K562 (cell line): Measurements from ENCODE around the gene KMT2C.

Experiments used
- ATF1 ChIP-seq, 2 experiments: fragments of 450-650 bp in 1 of 2; IDR thresholded peaks; 2 replicates each; pipeline ENCODE4 v1.6.1; 2016; ENCODE audit warnings: missing compliant biosample characterization in 1 of 2, missing genetic modification characterization in 1 of 2
- BHLHE40 ChIP-seq: IDR thresholded peaks from 2 replicates; pipeline ENCODE4 v1.6.1; 2011; ENCODE audit warnings: low read length, improper control_type of control experiment
- CCNT2 ChIP-seq: IDR thresholded peaks from 2 replicates; pipeline ENCODE4 v1.6.1; 2011; ENCODE audit warnings: borderline replicate concordance, low read depth, mild to moderate bottlenecking, moderate library complexity, mixed read lengths, low read length; ENCODE audit not compliant: insufficient read length; ENCODE audit errors: extremely low read depth
- CTCF ChIP-seq, 3 experiments: IDR thresholded peaks in 2 of 3; conservative IDR thresholded peaks in 1 of 3; 2 replicates each; pipeline ENCODE4 v1.5.1; 2011 to 2012; ENCODE audit warnings: low read length in 3 of 3, mild to moderate bottlenecking in 3 of 3, control low read depth in 2 of 3, improper control_type of control experiment in 1 of 3, inconsistent platforms in 1 of 3, low read depth in 1 of 3, mixed read lengths in 1 of 3, moderate library complexity in 1 of 3; ENCODE audit not compliant: insufficient read depth in 2 of 3
- FOXK1 ChIP-seq: sonication (generic); formaldehyde crosslinking; IDR thresholded peaks from 2 replicates; pipeline ENCODE4 v1.8.0; 2022; ENCODE audit warnings: missing genetic modification reagents, mild to moderate bottlenecking, borderline replicate concordance
- NFIC ChIP-seq: fragments of 450-650 bp; IDR thresholded peaks from 2 replicates; pipeline ENCODE4 v1.6.1; 2017; ENCODE audit warnings: mild to moderate bottlenecking, inconsistent platforms
- NR2C2 ChIP-seq, 2 experiments: fragments of 200-800 bp in 1 of 2; sonication (Bioruptor generic) in 1 of 2; sonication (generic) in 1 of 2; formaldehyde crosslinking in 1 of 2; IDR thresholded peaks; 2 replicates each; pipeline versions ENCODE4 v1.6.1 to v1.8.0; 2016 to 2022; ENCODE audit warnings: mild to moderate bottlenecking in 1 of 2, missing compliant biosample characterization in 1 of 2, missing genetic modification characterization in 1 of 2, missing genetic modification reagents in 1 of 2
- POLR2A ChIP-seq: fragments of 450-650 bp; conservative IDR thresholded peaks from 2 replicates; pipeline ENCODE4 v1.6.1; 2016
- RBBP5 ChIP-seq: fragments of 200-600 bp; sonication (generic); IDR thresholded peaks from 2 replicates; pipeline ENCODE4 v1.6.1; 2012; ENCODE audit warnings: borderline replicate concordance, mild to moderate bottlenecking, low read length, control low read depth, inconsistent platforms; ENCODE audit not compliant: insufficient read depth, poor library complexity, severe bottlenecking
- U2AF1 ChIP-seq: fragments of 200-400 bp; formaldehyde crosslinking; optimal IDR thresholded peaks from 2 replicates; pipeline ENCODE3; 2017; ENCODE audit warnings: mild to moderate bottlenecking, low read depth, low read length, moderate library complexity
- WHSC1 ChIP-seq: IDR thresholded peaks from one replicate; pipeline ENCODE4 v1.6.1; 2012; ENCODE audit warnings: low read length, control low read depth, inconsistent platforms
- ZNF780A ChIP-seq: fragments of 250-450 bp; sonication (Bioruptor Pico); IDR thresholded peaks from 2 replicates; pipeline ENCODE4 v1.5.0; 2021; ENCODE audit warnings: mild to moderate bottlenecking

GRCh38 chr7:152115021-152115718, 320.6 kb downstream of the KMT2C start:
- TF ChIP-seq CTCF (IDR thresholded peaks at IDR 0.05 in 2 of 3, conservative IDR thresholded peaks at IDR 0.05 in 1 of 3; ENCODE audit: insufficient read depth in 2 of 3, low read depth in 1 of 3, low read length in 3 of 3), result no peak
- no peak for TF ChIP-seq WHSC1
- no peak for TF ChIP-seq NFIC
- no peak for TF ChIP-seq BHLHE40
- no peak for TF ChIP-seq ATF1 (CRISPR knock-in tag; IDR thresholded peaks at IDR 0.05)
- TF ChIP-seq ATF1 (tag; IDR thresholded peaks at IDR 0.05), result no peak
- no peak for TF ChIP-seq RBBP5
- no peak for TF ChIP-seq CCNT2
- TF ChIP-seq FOXK1 (CRISPR knock-in tag), result no peak
- no peak for TF ChIP-seq POLR2A
- no peak for TF ChIP-seq U2AF1
- TF ChIP-seq ZNF780A (CRISPR knock-in tag), result no peak
- TF ChIP-seq NR2C2 (CRISPR knock-in tag; IDR thresholded peaks at IDR 0.05), result no peak
- no peak for TF ChIP-seq NR2C2 (tag; IDR thresholded peaks at IDR 0.05)
